ENCODE data around the gene FLNB.

DNA sequence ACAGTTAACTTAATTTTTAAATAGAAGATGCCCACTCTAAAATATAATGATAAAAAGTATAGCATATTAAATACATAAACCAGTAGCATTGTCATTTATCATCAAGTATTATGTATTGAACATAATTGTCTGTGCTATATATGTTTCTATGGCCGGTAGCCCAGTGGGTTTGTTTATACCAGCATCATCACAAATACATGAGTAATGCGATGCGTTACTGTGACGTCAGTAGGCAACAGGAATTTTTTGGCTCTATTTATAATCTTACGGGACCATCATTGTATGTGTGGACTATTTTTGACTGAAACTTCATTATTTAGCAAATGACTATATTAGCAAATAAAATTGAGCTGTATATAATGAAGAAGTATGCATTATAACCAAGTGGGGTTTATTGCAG, 82.1 kb downstream of the FLNB start:
- no peak for TF ChIP-seq CTCF (conservative IDR thresholded peaks at IDR 0.05 in 1 of 2, IDR thresholded peaks at IDR 0.05 in 1 of 2; ENCODE audit: extremely low read depth in 1 of 2, insufficient read depth in 1 of 2, low read depth in 1 of 2, low read length in 2 of 2)
- TF ChIP-seq EZH2 (IDR thresholded peaks at IDR 0.05; ENCODE audit: borderline replicate concordance, low read length): no peak

All from mammary epithelial cell (primary cell).